HG03439 (cell line): ENCODE measurements around the gene CD55.
"Not testable (repeated sequence)": the region's sequence is repeated elsewhere in the genome, so short reads cannot be mapped to it uniquely, and the experiment has no call there.

ENCODE experiments used
- ATAC-seq: cut with Tn5 transposase; IDR thresholded peaks from one replicate; pipeline ENCODE4 v1.9.1; 2021; ENCODE audit warnings: mild to moderate bottlenecking, moderate library complexity; ENCODE audit not compliant: unreplicated experiment

The CD55 gene

DNA sequence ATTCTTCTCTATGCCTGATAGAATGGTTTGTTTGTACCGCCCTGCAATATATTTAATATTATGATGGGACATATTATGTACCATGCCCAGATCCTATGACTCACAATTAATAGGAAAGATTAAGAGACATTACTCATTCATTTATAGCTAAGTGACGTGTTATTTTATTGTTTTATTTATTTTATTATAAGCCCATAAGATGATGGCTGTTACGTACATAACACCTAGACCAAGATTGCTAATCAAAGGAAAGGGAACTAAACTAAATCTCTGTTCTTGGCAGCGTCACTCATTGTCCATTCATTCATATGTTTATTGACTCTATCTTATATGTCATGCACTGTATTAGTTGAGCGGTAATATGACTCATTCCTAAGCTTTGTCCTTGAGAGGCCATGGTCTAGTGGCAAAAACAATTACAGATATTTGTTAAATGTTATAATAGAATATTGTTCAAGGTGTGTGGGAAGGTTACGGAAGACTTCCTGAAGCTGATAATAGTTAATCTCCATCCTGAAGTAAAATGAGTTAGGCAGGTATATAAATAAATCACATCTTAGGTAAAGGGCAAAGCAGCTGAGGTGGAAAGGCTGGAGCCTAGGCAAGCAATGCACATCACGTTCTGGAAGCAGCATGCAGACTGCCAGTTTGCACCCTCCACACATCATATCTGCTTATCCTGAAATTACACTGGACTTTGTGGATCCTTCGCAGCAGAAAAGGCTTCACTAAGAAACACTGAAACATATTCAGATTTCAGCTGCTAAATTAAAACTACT, 16.6 kb upstream of the CD55 start:
- no peak for ATAC-seq

- no peak for ATAC-seq
Measured at GRCh38 chr1:207305489-207305873, 16.0 kb upstream of the CD55 start.

- ATAC-seq = no peak
Measured at GRCh38 chr1:207306023-207306422, 15.5 kb upstream of the CD55 start.

DNA sequence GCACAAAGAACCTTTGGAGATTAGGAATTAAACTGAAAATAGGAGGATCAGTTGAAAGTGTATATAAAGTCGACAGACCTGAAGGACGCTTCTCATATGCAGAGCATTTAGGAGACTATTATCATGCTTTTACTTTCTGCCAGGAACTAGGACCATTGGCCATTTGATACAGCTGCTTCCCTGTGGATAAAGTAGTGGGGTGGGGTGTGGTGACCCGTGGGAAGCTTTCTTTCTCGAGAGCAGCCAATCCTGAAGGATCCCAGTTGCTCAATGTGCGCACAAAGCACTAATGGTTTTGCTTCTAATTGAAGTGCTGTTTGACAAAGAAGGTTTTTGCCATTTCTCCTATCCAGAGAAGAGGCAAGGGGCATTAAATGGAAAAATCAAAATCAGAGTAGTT, 14.9 kb upstream of the CD55 start:
- ATAC-seq = no peak

- no peak for ATAC-seq
Measured at GRCh38 chr1:207308451-207309190, 12.9 kb upstream of the CD55 start.

GRCh38 chr1:207309745-207310273, 11.7 kb upstream of the CD55 start:
- ATAC-seq = no peak

DNA sequence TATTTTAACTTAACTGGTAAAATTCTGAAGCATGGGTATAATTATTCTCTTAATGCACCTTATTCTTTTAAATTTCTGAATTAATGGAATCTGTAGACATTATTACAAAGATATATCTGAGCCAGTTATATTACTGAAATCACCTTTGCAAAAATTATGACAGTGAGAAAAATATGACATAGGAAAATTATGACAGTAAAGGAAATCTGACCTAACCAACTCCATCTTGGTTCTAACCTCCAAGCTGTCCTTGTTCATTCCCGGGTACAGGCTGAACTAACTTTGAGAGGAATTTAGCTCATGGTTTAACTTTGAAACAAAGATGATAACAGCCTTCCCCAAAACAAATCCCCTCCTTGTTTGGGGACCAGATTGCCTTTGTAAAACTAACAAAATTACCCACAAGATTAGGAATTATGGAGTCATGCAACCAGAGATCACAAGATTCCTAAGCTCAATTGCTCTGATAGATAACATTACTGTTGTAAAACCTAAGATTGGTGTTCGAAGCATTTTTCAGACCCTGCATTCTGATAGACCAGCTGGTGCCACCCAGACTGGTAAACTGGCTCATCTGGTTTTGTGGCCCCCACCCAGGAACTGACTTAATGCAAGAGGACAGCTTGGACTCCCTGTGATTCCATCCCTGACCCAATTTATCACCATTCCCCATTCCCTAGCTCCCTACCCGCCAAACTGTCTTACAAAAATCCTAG, 9.4 kb upstream of the CD55 start:
- ATAC-seq = no peak

DNA sequence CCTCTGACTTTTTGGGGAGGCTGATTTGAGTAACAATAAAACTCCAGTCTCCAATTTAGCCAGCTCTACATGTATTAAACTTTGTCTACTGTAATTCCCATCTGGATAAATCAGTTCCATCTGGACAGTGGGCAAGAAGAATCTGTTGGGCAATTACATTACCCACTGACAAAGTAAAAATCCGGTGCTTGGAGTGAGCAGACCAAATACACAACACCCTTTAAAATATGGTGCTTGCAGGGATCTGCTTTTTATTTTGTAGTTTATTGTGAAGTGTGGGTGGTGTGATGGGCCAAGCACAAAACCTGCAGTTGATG, 8.9 kb upstream of the CD55 start:
- ATAC-seq = no peak

DNA sequence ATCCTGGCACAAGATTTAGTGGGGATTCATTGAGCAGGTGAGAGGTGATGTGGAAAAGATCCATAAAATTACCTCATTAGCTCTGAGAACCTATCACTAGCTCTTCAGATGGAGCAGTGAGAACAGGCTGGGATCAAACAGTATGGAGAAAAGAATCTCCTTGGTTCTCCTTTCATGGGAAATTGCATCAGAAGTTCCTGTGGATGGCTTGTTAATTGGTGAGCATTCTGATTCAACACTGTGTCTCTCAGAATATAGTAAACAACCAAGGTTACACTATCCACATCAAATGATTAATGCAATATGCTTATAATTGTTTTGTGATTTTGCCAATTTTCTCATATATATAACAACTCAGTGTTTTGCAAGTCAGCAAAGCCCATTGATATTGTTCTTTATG, 8.3 kb upstream of the CD55 start:
- no peak for ATAC-seq

- ATAC-seq = no peak
Measured at GRCh38 chr1:207314816-207315215, 6.7 kb upstream of the CD55 start.

DNA sequence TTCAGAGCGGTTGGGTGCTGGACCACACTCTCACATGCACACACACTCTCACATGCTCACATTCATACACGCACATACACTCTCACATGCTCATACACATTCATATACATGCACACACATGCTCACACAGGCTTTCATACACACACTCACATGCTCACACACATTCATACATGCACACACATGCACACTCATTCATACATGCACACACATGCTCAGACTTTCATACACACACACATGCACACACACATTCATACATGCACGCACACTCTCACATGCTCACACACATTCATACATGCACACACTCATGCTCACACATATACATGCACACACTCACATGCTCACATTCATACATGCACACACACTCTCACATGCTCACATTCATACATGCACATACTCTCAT, 6.0 kb upstream of the CD55 start:
- no peak for ATAC-seq

DNA sequence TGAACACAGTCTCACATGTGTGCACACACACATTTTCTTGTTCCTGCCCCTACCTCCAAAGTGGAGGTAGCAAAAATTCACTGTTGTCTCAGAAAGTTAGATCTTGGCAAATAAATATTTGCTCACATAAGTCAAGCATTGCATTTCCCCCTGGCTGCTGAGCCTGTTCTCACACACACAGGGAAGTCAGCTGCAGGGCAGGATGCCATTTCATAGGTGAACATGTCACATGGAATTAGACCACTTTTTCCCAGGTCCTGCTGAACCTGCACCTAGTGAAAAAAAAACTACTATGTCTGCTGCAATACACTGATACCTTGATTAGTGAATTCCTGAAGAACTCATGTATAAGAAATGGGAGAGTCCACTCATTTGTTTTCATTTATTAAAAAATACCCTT, 5.3 kb upstream of the CD55 start:
- no peak for ATAC-seq

GRCh38 chr1:207316622-207317391, 4.7 kb upstream of the CD55 start:
- ATAC-seq = no peak

DNA sequence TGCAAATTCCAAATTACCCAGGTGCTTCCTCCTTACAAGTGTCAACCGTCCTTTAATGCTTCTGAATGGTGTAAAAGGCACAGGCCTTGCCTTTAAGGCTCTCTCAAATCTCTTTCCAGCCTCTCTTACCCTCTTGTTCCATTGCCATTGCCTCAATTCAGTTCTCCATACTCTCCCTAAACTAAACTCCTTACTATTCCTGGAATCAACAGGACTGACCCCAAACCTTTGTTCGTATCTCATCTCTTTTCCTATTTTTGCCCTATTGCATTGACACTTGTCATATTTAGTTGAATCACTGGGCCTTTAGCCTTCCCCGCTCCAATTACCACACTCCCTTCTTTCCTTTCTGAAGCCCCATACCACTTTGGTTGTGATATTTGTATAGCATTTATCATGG, 3.9 kb upstream of the CD55 start:
- no peak for ATAC-seq

DNA sequence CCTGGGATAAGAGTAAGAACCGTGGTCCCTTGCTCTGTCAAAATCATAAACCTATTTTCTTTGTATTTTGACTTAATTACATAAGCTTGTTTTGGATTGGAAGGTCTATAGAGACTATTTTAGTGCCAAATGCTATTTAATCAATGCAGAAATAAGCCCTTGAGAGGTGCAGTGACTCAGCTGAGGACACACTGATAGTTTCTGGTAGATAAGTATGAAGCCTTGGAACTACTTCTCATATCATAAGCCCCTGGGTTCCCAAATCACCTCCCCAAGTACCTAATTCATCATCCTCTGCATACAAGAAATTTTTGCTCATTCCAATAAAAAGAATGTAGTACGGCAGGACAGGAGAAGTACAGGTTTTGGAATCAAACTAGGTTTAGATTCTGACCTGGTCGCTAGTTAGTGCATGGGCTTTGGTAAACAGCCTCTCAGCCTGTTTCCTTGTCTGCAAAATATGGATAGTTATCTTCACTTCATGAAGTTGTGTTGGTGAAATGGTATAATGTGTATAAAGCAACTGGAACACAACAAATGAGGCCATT, 3.3 kb upstream of the CD55 start:
- no peak for ATAC-seq

DNA sequence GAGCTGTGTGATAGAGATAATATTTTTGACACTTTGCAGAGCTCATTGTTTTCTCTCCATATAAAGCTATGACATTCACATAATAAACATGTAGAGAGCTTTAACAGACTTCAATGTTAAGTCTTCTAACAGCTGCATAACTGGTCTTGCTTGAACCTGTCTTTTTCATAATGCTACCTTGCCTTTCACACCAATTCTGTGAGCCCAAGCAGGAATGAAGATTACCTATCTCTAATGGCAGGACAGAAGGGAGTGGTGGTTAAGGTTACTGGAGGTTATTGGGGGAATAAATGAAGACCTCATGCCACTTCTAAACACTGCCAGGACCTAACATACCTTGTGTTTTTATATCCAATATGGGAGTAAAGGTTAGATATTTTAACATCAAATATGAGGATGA, 2.3 kb upstream of the CD55 start:
- no peak for ATAC-seq

- ATAC-seq = not testable (repeated sequence)
Measured at GRCh38 chr1:207320105-207320504, 1.4 kb upstream of the CD55 start.

DNA sequence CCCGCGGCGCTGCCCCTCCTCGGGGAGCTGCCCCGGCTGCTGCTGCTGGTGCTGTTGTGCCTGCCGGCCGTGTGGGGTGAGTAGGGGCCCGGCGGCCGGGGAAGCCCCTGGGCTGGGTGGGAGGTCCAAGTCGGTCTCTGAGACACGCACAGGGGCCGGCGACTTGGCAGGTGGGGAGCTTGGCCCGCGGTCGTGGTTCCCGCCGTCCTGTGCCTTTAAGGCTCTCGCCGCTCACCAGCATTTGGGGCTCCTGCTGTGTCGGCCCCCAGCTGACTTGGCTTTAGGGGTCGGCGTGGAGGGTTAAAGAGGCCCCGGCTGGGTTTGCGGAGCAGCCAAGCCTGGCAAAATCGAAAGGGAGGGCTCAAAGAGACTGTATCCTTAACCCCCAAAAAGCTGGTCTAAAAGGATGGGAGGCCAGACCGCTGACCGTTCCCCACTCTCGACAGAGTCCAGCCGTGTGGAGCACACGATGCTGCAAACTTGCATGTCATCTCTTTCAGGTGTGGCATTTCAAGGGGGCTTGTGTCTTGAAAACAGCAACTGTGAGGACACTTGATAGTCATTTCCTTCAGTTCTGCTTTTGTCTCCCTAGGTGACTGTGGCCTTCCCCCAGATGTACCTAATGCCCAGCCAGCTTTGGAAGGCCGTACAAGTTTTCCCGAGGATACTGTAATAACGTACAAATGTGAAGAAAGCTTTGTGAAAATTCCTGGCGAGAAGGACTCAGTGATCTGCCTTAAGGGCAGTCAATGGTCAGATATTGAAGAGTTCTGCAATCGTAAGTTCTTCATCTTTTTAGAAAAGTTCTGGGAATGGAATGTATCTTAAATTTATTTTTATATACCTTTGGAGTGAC, 540 bp downstream of the CD55 start:
- no peak for ATAC-seq

- ATAC-seq = no peak
Measured at GRCh38 chr1:207323425-207324225, 2.1 kb downstream of the CD55 start.
